ENCODE results near the gene HSDL2. TPM values are rescaled to one million over a fixed set of nuclear protein-coding genes. Genes with fewer than 3 reads are reported as not detected.
A peak's percentile ranks its signal among the peaks of the same experiment; 100 is the strongest.

HSDL2 gene
- total RNA-seq, 1 donor from 2014 or later = 26.5 TPM

DNA sequence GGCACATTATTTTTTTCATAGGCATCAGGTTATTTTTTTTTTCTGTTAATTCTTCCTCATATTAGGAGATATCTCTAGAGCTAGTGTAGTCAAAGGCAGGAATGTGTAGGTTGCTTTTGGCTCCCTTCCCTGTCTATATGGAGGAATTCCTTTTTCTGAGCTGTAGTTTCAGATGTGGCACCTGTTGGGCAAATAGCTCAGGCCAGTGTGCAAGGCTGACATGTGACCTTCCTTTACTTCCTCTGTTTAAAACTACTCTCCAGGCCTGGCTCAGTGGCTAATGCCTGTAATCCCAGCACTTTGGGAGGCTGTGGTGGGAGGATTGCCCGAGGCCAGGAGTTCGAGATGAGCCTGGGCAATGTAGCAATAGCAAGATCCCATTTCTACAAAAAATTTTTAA lies 66.2 kb downstream of the HSDL2 start:
- H3K27ac Mint-ChIP-seq = peak overlapping the region; percentile 62
- no peak for DNase-seq (ENCODE audit: low spot score in 2 of 2, unreplicated experiment in 2 of 2)
- peaks cover 21% of the 10 kb centered on the region for H3K4me1 Mint-ChIP-seq
- TF ChIP-seq, protein P1, sequence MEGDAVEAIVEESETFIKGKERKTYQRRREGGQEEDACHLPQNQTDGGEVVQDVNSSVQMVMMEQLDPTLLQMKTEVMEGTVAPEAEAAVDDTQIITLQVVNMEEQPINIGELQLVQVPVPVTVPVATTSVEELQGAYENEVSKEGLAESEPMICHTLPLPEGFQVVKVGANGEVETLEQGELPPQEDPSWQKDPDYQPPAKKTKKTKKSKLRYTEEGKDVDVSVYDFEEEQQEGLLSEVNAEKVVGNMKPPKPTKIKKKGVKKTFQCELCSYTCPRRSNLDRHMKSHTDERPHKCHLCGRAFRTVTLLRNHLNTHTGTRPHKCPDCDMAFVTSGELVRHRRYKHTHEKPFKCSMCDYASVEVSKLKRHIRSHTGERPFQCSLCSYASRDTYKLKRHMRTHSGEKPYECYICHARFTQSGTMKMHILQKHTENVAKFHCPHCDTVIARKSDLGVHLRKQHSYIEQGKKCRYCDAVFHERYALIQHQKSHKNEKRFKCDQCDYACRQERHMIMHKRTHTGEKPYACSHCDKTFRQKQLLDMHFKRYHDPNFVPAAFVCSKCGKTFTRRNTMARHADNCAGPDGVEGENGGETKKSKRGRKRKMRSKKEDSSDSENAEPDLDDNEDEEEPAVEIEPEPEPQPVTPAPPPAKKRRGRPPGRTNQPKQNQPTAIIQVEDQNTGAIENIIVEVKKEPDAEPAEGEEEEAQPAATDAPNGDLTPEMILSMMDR (IDR thresholded peaks at IDR 0.05; ENCODE audit: unreplicated experiment) = no peak
- H3K9me3 Mint-ChIP-seq = no peaks in the 10 kb centered on the region
- no peaks in the 10 kb centered on the region for H3K27me3 Mint-ChIP-seq (ENCODE audit: low read depth)
- H3K36me3 Mint-ChIP-seq = peaks cover 8% of the 10 kb centered on the region
- H3K4me3 Mint-ChIP-seq = no peak overlapping the region

DNA sequence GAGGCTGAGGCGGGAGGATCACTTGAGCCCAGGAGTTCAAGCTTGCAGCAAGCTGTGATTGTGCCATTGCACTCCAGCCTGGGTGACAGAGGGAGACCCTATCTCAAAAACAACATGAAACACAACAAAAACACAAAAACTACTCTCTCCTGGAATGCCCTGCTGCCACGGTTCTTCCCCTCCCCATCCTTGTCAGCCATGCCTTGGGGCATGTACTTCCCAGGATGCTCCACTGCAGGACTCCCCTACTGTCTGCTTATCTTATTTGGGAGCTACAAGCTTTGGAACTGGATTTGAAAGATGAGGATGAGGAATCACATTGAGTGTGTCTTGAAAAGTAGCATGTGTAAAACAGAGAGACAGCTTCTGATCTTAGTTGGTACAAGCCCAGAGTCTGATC lies 66.6 kb downstream of the HSDL2 start:
- H3K4me3 Mint-ChIP-seq = no peak overlapping the region
- peaks cover 4% of the 10 kb centered on the region for H3K36me3 Mint-ChIP-seq
- H3K27ac Mint-ChIP-seq = peak overlapping the region; percentile 89
- DNase-seq (ENCODE audit: low spot score in 2 of 2, unreplicated experiment in 2 of 2) = no peak
- H3K27me3 Mint-ChIP-seq (ENCODE audit: low read depth) = no peaks in the 10 kb centered on the region
- H3K9me3 Mint-ChIP-seq = no peaks in the 10 kb centered on the region
- peaks cover 21% of the 10 kb centered on the region for H3K4me1 Mint-ChIP-seq
- TF ChIP-seq, protein P1 (IDR thresholded peaks at IDR 0.05; ENCODE audit: unreplicated experiment) = no peak

DNA sequence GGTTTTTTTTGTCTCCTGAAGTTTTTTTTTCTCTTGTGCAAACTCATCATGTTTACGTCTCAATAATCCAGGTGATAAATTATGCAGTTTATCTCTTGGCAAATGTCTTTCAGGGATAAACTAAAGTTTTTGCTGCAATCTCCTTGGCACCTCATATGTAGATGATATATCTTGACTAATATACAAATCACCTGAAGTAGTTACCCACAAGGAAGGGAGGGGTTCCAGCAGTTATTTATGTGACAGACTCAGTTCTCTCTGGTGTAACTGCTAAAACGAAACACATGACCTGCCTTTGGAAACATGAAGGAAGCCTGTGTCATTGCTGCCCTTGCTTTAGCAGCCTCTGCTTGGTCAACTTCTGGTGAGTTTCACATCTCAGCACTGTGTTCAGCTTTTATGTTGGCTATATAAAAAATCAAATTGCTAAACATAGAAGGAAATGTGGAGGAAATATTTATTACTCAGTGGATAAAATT lies 67.4 kb downstream of the HSDL2 start:
- H3K27me3 Mint-ChIP-seq (ENCODE audit: low read depth) = no peaks in the 10 kb centered on the region
- TF ChIP-seq, protein P1 (IDR thresholded peaks at IDR 0.05; ENCODE audit: unreplicated experiment) = no peak
- peaks cover 2% of the 10 kb centered on the region for H3K36me3 Mint-ChIP-seq
- DNase-seq (ENCODE audit: low spot score in 2 of 2, unreplicated experiment in 2 of 2) = no peak
- H3K9me3 Mint-ChIP-seq = no peaks in the 10 kb centered on the region
- H3K4me3 Mint-ChIP-seq = no peak overlapping the region
- peak overlapping the region; percentile 89 for H3K27ac Mint-ChIP-seq
- H3K4me1 Mint-ChIP-seq = peaks cover 21% of the 10 kb centered on the region

DNA sequence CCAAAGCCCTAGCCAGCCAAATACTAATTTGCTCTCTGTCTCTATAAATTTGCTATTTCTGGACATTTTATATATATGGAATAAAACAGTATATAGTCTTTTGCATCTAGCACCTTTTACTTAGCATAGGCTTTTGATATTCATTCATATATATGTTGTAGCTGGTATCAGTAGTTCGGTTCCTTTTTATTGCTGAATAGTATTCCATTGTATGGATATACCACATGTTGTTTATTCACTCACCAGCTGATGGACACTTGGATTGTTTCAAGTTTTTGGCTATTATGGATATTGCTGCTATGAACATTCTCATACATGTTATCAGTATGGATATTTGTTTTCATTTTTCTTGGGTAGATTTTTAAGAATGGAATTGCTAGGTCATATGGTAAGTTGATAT lies 82.9 kb downstream of the HSDL2 start:
- Mint-ChIP-seq H3K27me3 (ENCODE audit: low read depth) (no peaks in the 10 kb centered on the region), H3K27ac (no peak overlapping the region), H3K9me3 (peaks cover 15% of the 10 kb centered on the region), H3K4me1 (no peaks in the 10 kb centered on the region), H3K36me3 (peaks cover 42% of the 10 kb centered on the region), H3K4me3 (no peak overlapping the region)
- DNase-seq (ENCODE audit: low spot score in 2 of 2, unreplicated experiment in 2 of 2) = no peak
- TF ChIP-seq, protein P1 (IDR thresholded peaks at IDR 0.05; ENCODE audit: unreplicated experiment) = no peak

DNA sequence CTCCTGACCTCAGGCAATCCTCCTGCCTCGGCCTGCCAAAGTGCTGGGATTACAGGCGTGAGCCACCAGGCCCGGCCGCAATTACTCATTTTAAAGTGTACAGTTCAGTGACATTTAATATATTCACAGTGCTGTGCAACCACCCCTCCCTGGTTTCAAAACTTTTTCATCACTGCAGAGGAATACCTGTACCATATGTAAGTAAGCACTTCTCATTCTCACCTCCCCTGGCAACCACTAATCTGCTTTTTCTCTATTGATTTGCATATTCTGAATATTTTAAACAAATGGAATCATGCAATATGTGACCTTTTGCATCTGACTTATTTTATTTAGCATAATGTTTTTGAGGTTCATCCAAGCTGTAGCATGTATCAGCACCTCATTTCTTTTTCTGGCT lies 85.4 kb downstream of the HSDL2 start:
- Mint-ChIP-seq H3K4me3 (no peak overlapping the region), H3K36me3 (peaks cover 27% of the 10 kb centered on the region), H3K27ac (no peak overlapping the region), H3K27me3 (ENCODE audit: low read depth) (no peaks in the 10 kb centered on the region), H3K9me3 (peaks cover 15% of the 10 kb centered on the region), H3K4me1 (no peaks in the 10 kb centered on the region)
- no peak for DNase-seq (ENCODE audit: low spot score in 2 of 2, unreplicated experiment in 2 of 2)
- TF ChIP-seq, protein P1 (IDR thresholded peaks at IDR 0.05; ENCODE audit: unreplicated experiment) = no peak

DNA sequence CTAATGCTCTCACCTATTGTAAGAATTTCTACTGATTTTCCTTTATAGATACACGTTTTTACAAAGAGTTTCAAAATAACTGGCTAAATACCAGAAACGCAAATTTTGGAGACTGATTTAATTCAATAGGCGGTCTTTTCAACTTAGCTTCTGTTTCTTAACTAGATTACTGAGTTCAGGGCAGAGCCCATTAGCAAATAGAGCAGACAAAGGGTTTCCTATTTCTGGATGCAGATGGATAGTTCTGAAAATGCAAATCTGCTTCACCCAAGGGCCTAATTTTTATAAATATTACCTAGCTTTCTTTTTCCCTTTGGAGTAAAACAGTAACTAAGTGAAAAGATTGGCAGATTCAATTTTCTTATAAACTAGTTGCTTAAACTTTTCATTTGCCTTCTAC lies 93.1 kb downstream of the HSDL2 start:
- no peak overlapping the region for H3K4me3 Mint-ChIP-seq
- no peaks in the 10 kb centered on the region for H3K27me3 Mint-ChIP-seq (ENCODE audit: low read depth)
- no peaks in the 10 kb centered on the region for H3K4me1 Mint-ChIP-seq
- H3K27ac Mint-ChIP-seq = no peak overlapping the region
- TF ChIP-seq, protein P1 (IDR thresholded peaks at IDR 0.05; ENCODE audit: unreplicated experiment) = no peak
- DNase-seq (ENCODE audit: low spot score in 2 of 2, unreplicated experiment in 2 of 2) = no peak
- H3K36me3 Mint-ChIP-seq = peaks cover 39% of the 10 kb centered on the region
- peaks cover 18% of the 10 kb centered on the region for H3K9me3 Mint-ChIP-seq
